ENCODE measurements around the gene ALG1. TPM values are rescaled to one million over a fixed set of nuclear protein-coding genes. Genes with fewer than 3 reads are reported as not detected.

The ALG1 gene
- total RNA-seq, 1 experiment from 2014 or later, result 42.0 TPM

DNA sequence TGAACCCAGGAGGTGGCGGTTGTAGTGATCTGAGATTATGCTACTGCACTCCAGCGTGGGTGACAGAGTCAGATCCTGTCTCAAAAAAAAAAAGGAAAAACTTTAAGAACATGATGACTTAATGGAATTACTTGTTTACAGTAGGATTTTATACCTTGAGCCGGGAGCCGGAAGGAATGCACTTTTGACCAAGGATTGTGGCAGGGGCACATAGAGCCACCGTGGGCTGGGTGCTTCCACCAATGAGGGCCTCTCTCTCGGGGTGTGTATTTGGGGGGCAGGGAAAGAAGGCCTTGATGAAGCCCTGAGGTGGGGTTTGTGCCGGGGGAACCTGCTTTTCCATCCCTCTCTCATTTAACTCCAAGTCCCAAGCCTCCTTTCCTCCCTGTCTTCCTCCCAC, 31.2 kb upstream of the ALG1 start:
- TF ChIP-seq, protein P1, sequence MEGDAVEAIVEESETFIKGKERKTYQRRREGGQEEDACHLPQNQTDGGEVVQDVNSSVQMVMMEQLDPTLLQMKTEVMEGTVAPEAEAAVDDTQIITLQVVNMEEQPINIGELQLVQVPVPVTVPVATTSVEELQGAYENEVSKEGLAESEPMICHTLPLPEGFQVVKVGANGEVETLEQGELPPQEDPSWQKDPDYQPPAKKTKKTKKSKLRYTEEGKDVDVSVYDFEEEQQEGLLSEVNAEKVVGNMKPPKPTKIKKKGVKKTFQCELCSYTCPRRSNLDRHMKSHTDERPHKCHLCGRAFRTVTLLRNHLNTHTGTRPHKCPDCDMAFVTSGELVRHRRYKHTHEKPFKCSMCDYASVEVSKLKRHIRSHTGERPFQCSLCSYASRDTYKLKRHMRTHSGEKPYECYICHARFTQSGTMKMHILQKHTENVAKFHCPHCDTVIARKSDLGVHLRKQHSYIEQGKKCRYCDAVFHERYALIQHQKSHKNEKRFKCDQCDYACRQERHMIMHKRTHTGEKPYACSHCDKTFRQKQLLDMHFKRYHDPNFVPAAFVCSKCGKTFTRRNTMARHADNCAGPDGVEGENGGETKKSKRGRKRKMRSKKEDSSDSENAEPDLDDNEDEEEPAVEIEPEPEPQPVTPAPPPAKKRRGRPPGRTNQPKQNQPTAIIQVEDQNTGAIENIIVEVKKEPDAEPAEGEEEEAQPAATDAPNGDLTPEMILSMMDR (IDR thresholded peaks at IDR 0.05; ENCODE audit: insufficient read depth in 1 of 2, low read depth in 1 of 2, low read length in 1 of 2, severe bottlenecking in 1 of 2, unreplicated experiment in 1 of 2), result no peak
- no peak overlapping the region for H3K27ac Mint-ChIP-seq (ENCODE audit: unreplicated experiment)
- no peaks in the 10 kb centered on the region for H3K27me3 Mint-ChIP-seq (ENCODE audit: insufficient read depth, unreplicated experiment)
- no peaks in the 10 kb centered on the region for H3K36me3 Mint-ChIP-seq (ENCODE audit: insufficient read depth, unreplicated experiment)
- H3K9me3 Mint-ChIP-seq (ENCODE audit: unreplicated experiment), result no peaks in the 10 kb centered on the region
- no peak overlapping the region for H3K4me3 Mint-ChIP-seq (ENCODE audit: unreplicated experiment)
- H3K4me1 Mint-ChIP-seq (ENCODE audit: low read depth, unreplicated experiment), result peaks cover 24% of the 10 kb centered on the region
- H3K4me3 ChIP-seq (ENCODE audit: low read depth, low read length), result no peak overlapping the region
- ChIA-PET POLR2A (no interaction called here), CTCF (interaction anchor here (0.7 kb wide), 1 partner anchor 18 kb away, joined by 7 read pairs; no protein-coding TSS in a partner anchor)
- peaks cover 19% of the 10 kb centered on the region for H3K4me1 ChIP-seq
- intact Hi-C loops (cut with micrococcal nuclease; ENCODE audit: unreplicated experiment), result no loop called here
- H3K27me3 ChIP-seq (replicated peaks; ENCODE audit: control insufficient read depth, insufficient read depth, low read length), result no peaks in the 10 kb centered on the region
- no TSS peak for BruUV-seq (replicated peaks)
- H3K9me3 ChIP-seq, result no peaks in the 10 kb centered on the region
- no peaks in the 10 kb centered on the region for H3K36me3 ChIP-seq (ENCODE audit: control insufficient read depth, insufficient read depth, low read length)
- peak in 1 of 2 experiments; percentile 30 for DNase-seq

DNA sequence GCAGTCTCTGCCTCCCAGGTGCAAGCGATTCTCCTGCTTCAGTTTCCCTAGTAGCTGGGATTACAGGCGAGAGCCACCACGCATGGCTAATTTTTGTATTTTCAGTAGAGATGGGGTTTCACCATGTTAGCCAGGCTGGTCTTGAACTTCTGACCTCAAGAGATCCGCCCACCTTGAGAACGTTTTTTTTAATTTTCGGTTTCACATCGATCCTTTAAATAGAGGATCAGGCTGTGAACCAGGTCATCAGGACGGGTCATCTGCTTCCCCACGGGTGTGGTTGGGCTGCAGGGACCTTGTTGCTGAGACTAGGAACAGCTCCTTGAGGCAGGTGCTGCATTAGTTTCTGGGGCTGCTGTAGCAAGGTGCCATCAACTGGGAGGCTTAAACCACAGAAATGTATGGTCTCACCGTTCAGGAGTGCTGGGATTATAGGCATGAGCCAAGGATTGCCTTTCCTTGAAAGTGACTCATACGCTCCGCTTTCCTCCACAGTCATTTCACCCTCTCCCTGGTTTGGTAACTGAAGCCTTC, 30.0 kb upstream of the ALG1 start:
- BruUV-seq (replicated peaks), result no TSS peak
- Mint-ChIP-seq H3K36me3 (ENCODE audit: insufficient read depth, unreplicated experiment) (no peaks in the 10 kb centered on the region), H3K4me3 (ENCODE audit: unreplicated experiment) (no peak overlapping the region), H3K27me3 (ENCODE audit: insufficient read depth, unreplicated experiment) (no peaks in the 10 kb centered on the region), H3K9me3 (ENCODE audit: unreplicated experiment) (no peaks in the 10 kb centered on the region), H3K4me1 (ENCODE audit: low read depth, unreplicated experiment) (peaks cover 12% of the 10 kb centered on the region), H3K27ac (ENCODE audit: unreplicated experiment) (no peak overlapping the region)
- intact Hi-C loops (cut with micrococcal nuclease; ENCODE audit: unreplicated experiment), result no loop called here
- TF ChIP-seq, protein P1 (IDR thresholded peaks at IDR 0.05; ENCODE audit: insufficient read depth in 1 of 2, low read depth in 1 of 2, low read length in 1 of 2, severe bottlenecking in 1 of 2, unreplicated experiment in 1 of 2), result no peak
- H3K4me1 ChIP-seq, result peaks cover 7% of the 10 kb centered on the region
- H3K27me3 ChIP-seq (replicated peaks; ENCODE audit: control insufficient read depth, insufficient read depth, low read length), result no peaks in the 10 kb centered on the region
- H3K4me3 ChIP-seq (ENCODE audit: low read depth, low read length), result no peak overlapping the region
- no peaks in the 10 kb centered on the region for H3K9me3 ChIP-seq
- CTCF ChIA-PET, result no interaction called here
- no peaks in the 10 kb centered on the region for H3K36me3 ChIP-seq (ENCODE audit: control insufficient read depth, insufficient read depth, low read length)
- no peak for DNase-seq
- POLR2A ChIA-PET, result no interaction called here

DNA sequence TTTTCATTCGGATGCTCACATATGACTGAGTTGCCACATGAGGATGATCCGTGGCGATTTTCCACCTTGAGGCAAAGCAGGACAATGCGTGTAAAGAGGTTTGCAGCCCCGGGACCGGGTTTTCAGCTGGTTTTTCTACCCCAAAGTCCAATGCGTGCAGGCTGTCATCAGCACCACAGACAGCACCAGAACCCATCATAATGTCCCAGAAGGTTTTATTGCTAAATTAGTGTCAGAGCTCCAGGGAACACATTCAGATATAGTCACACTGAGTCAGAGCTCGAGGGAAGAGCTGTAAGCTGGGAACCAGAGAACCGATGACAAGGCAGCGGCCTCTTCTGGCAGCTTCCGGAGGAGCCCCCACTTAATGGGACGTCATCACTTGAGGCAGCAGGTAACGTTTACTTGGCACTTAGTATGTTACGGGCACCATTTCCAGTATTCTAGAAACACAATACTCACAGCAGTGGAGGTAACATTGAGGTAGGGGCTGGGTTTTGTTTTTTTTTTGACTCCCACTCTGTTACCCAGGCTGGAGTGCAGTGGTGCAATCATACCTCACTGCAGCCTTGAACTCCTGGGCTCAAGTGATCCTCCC, 29.0 kb upstream of the ALG1 start:
- TF ChIP-seq, protein P1 (IDR thresholded peaks at IDR 0.05; ENCODE audit: insufficient read depth in 1 of 2, low read depth in 1 of 2, low read length in 1 of 2, severe bottlenecking in 1 of 2, unreplicated experiment in 1 of 2), result peak in 1 of 2 experiments; percentile 32
- CTCF ChIA-PET, result interaction anchor here (0.7 to 0.9 kb wide), 2 partner anchors 9 to 85 kb away, joined by 3 read pairs; partner anchors contain the start of genes NAGPA and SEC14L5
- H3K36me3 ChIP-seq (ENCODE audit: control insufficient read depth, insufficient read depth, low read length), result no peaks in the 10 kb centered on the region
- no peaks in the 10 kb centered on the region for H3K36me3 Mint-ChIP-seq (ENCODE audit: insufficient read depth, unreplicated experiment)
- H3K27ac Mint-ChIP-seq (ENCODE audit: unreplicated experiment), result no peak overlapping the region
- H3K27me3 Mint-ChIP-seq (ENCODE audit: insufficient read depth, unreplicated experiment), result no peaks in the 10 kb centered on the region
- H3K4me1 ChIP-seq, result peaks cover 5% of the 10 kb centered on the region; the same call in 1 of the 2 replicates
- no peak for DNase-seq
- no peak overlapping the region for H3K4me3 Mint-ChIP-seq (ENCODE audit: unreplicated experiment)
- peaks cover 9% of the 10 kb centered on the region for H3K4me1 Mint-ChIP-seq (ENCODE audit: low read depth, unreplicated experiment)
- POLR2A ChIA-PET, result no interaction called here
- no peak overlapping the region for H3K4me3 ChIP-seq (ENCODE audit: low read depth, low read length)
- H3K9me3 Mint-ChIP-seq (ENCODE audit: unreplicated experiment), result no peaks in the 10 kb centered on the region
- H3K9me3 ChIP-seq, result no peaks in the 10 kb centered on the region
- no TSS peak for BruUV-seq (replicated peaks)
- intact Hi-C loops (cut with micrococcal nuclease; ENCODE audit: unreplicated experiment), result no loop called here
- no peaks in the 10 kb centered on the region for H3K27me3 ChIP-seq (replicated peaks; ENCODE audit: control insufficient read depth, insufficient read depth, low read length)
